ENCODE results near the gene CDH5. TPM values are rescaled to one million over a fixed set of nuclear protein-coding genes. Genes with fewer than 3 reads are reported as not detected.
A peak's percentile ranks its signal among the peaks of the same experiment; 100 is the strongest.

Gene CDH5
- total and polyA plus RNA-seq, 12 donors: 39.4 to 81.2 (median 52.9) TPM

DNA sequence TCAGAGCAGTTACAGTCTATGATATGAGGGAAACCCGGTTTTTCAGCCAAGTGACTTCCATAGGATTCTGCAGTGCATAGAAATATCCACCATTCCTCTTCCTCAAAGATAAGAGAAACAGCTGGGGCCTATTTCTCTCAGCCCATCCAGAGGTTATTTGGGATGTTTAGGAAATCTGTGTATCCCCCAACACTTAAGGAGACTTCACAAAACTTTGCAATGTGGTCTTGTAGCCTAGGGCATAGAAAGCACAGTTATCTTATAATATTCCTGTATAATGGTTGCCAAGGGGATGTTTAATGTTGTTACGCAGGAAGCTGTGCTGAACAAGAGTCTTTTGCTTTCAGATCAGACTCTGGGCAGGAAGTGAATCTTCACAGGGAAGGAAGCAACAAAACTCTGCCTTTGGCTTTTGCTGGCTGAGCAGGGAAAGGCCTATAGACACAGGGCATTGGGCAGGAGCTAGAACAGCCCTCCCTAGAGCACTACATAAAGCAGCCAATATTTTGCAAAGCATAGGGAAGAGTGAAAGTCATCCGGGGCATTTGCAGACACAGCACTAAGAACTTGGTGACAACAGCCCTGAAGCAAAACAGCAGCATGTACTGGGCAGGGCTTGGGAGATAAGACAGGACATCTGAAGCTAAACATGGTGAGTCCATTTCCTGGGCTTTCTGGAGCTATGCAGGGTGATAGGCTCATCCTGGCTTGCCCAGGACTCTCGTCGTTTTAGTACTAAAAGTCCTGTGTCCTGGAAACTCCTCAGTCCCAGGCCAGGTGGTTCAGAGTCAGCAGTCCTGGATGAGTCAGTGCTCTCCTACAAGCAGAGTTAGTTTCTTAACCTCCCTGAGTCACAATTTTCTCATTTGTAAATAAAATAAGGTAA is 41.9 kb downstream of the CDH5 start:
- DNase-seq: peak in 1 of 2 donors; percentile 53

GRCh38 chr16:66409156-66409555 is 42.7 kb downstream of the CDH5 start:
- Histone ChIP-seq H3K4me3 (peak overlapping the region in 2 of 10 donors; percentile 16 to 30), H3K36me3 (peaks cover 0 to 14% (median 0%) of the 10 kb centered on the region in 9 donors), H3K27me3 (no peaks in the 10 kb centered on the region), H3K27ac (peak overlapping the region; percentile 28 to 80 (median 70)), H3K9me3 (peaks cover 0 to 29% (median 3%) of the 10 kb centered on the region in 11 donors), H3K4me1 (peaks cover 6 to 38% (median 34%) of the 10 kb centered on the region in 9 donors)
- WGBS, 2 donors: 50 to 56% methylated on average over 5 of the region's 5 CpGs
- no peak for TF ChIP-seq CTCF (IDR thresholded peaks at IDR 0.05)
- no peak for DNase-seq
- intact Hi-C loops (cut with DNase I): loop anchor here (5.0 to 10.0 kb wide), 6 partner anchors 73 to 458 kb away; partner anchors contain the start of genes CMTM3 (in 4 of the 10) and DYNC1LI2 (in 1 of the 10)
- no peak for ATAC-seq

More for the DNA sequence above, 41.9 kb downstream of the CDH5 start:
- intact Hi-C loops (cut with DNase I): loop anchor here (5.0 to 10.0 kb wide), 6 partner anchors 74 to 459 kb away; partner anchors contain the start of genes CMTM3 (in 4 of the 10) and DYNC1LI2 (in 1 of the 10)
- peaks cover 6 to 38% (median 34%) of the 10 kb centered on the region in 9 donors for H3K4me1 ChIP-seq
- H3K27me3 ChIP-seq: no peaks in the 10 kb centered on the region
- H3K36me3 ChIP-seq: peaks cover 0 to 22% (median 0%) of the 10 kb centered on the region in 9 donors
- H3K4me3 ChIP-seq: peak overlapping the region in 7 of 10 donors; percentile 2 to 30 (median 9)
- peaks cover 0 to 29% (median 3%) of the 10 kb centered on the region in 11 donors for H3K9me3 ChIP-seq
- 17% methylated on average over 5 of the region's 5 CpGs for WGBS, 2 donors
- TF ChIP-seq CTCF (IDR thresholded peaks at IDR 0.05): no peak
- peak; percentile 57 to 92 (median 75) for ATAC-seq
- peak overlapping the region; percentile 28 to 80 (median 70) for H3K27ac ChIP-seq

DNA sequence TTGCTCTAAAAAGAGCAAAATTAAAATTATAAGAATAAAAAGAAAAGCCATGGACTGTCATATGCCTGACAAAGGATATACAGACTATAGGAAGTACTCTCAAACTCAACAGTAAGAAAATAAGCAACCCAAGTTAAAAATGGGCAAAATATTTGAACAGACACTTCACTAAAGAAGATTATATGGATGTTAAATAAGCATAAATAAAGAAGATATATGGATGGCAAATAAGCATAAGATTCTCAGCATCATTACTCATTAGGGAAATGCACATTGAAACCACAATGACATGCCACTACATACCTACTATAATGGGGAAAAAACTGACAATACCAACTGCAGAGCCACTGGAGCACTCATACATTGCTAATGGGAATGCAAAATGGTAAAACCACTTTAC is 45.7 kb downstream of the CDH5 start:
- TF ChIP-seq CTCF (IDR thresholded peaks at IDR 0.05): no peak
- no peak overlapping the region for H3K4me3 ChIP-seq
- H3K27ac ChIP-seq: no peak overlapping the region
- DNase-seq: no peak
- no peaks in the 10 kb centered on the region for H3K36me3 ChIP-seq
- no peak for ATAC-seq
- no peaks in the 10 kb centered on the region for H3K27me3 ChIP-seq
- peaks cover 4 to 26% (median 21%) of the 10 kb centered on the region in 9 donors for H3K4me1 ChIP-seq
- peaks cover 0 to 26% (median 4%) of the 10 kb centered on the region in 11 donors for H3K9me3 ChIP-seq
- intact Hi-C loops (cut with DNase I): no loop called here

GRCh38 chr16:66414891-66415290 is 48.4 kb downstream of the CDH5 start:
- ATAC-seq (no peak), DNase-seq (no peak)
- H3K4me1 ChIP-seq: peaks cover 0 to 11% (median 0%) of the 10 kb centered on the region in 9 donors
- H3K4me3 ChIP-seq: no peak overlapping the region
- no peaks in the 10 kb centered on the region for H3K36me3 ChIP-seq
- no peak for TF ChIP-seq CTCF (IDR thresholded peaks at IDR 0.05)
- H3K9me3 ChIP-seq: peaks cover 0 to 31% (median 7%) of the 10 kb centered on the region in 11 donors
- no peak overlapping the region for H3K27ac ChIP-seq
- no peaks in the 10 kb centered on the region for H3K27me3 ChIP-seq
- intact Hi-C loops (cut with DNase I): no loop called here
- WGBS, 2 donors: 58 to 69% methylated on average over 1 of the region's 1 CpG

All from heart right ventricle (tissue), 16 donors.